ENCODE data around the gene IFNGR1.

DNA sequence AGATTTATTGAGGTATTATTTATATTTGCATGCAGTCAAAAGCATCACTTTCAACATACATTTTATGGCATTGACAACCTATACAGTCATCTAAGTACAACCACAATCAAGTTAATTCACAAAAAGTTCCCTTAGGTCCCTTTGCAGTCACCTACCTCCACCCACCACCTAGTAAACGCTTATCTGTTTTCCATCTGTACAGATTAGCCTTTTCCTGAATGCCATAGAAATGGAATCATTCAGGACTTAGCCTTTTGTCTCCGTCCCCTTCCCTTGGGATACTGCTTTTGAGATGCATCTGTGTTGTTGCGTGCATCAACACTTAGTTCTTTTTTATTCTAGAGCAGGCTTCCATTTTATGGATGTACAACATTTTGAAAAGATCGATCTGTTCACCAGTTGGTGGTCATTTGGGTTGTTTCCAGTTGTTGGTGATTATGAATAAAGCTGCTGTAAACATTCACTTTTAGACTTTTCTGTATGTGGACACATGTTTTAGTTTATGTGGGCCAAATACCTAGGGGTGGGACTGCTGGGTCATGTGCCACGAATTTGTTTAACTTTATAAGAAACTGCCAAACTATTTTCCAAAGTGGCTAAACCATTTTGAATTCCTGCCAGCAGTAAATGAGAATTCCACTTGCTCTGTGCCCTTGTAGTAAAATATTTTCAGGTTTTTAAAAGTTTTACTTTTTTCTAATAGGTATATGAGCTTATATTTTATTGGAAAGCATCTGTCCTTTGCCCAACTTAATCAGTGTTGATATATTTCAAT lies 17.6 kb upstream of the IFNGR1 start:
- TF ChIP-seq ZFX (IDR thresholded peaks at IDR 0.05; ENCODE audit: borderline replicate concordance) (no peak), CTCF (IDR thresholded peaks at IDR 0.05) (no peak)
